Astrocyte (in vitro differentiated cells and primary cell): ENCODE data around the gene KISS1R. TPM values are rescaled to one million over a fixed set of nuclear protein-coding genes. Genes with fewer than 3 reads are reported as not detected.

ENCODE experiments used
- DNase-seq: peaks from one replicate; pipeline ENCODE4 v3.0.0-alpha.2; 2010; ENCODE audit warnings: low read depth
- FAIRE-seq: peaks from 2 replicates; lab custom pipeline; 2011; peaks lifted over from hg19 to GRCh38; lab: Jason Lieb, UNC
- H2AFZ ChIP-seq: 2 replicates; pipeline ENCODE4 v1.6.0; 2012; ENCODE audit warnings: low read depth, low read length, inconsistent platforms
- H3K27ac ChIP-seq: 2 replicates; pipeline ENCODE4 v1.5.1; 2011; ENCODE audit warnings: low read depth, low read length, inconsistent platforms
- H3K27me3 ChIP-seq: 2 replicates; pipeline ENCODE4 v1.6.0; 2011; ENCODE audit warnings: low read length, inconsistent platforms; ENCODE audit not compliant: insufficient read depth
- H3K36me3 ChIP-seq: 2 replicates; pipeline ENCODE4 v1.5.1; 2011; ENCODE audit warnings: low read length, inconsistent platforms; ENCODE audit not compliant: insufficient read depth
- H3K4me1 ChIP-seq: 2 replicates; pipeline ENCODE4 v1.5.1; 2011; ENCODE audit warnings: low read length, inconsistent platforms; ENCODE audit not compliant: insufficient read depth
- H3K4me2 ChIP-seq: 2 replicates; pipeline ENCODE4 v1.6.0; 2012; ENCODE audit warnings: low read length, inconsistent platforms
- H3K4me3 ChIP-seq: 2 replicates; pipeline ENCODE4 v1.5.1; 2011; ENCODE audit warnings: low read depth, mild to moderate bottlenecking, low read length, inconsistent platforms; ENCODE audit not compliant: insufficient read depth
- H3K79me2 ChIP-seq: 2 replicates; pipeline ENCODE4 v1.6.0; 2012; ENCODE audit warnings: mild to moderate bottlenecking, low read length, inconsistent platforms; ENCODE audit not compliant: insufficient read depth
- H3K9ac ChIP-seq: 2 replicates; pipeline ENCODE4 v1.6.0; 2012; ENCODE audit warnings: mild to moderate bottlenecking, low read length, inconsistent platforms
- H3K9me3 ChIP-seq: 2 replicates; pipeline ENCODE4 v1.5.1; 2012; ENCODE audit warnings: low read depth, mild to moderate bottlenecking, low read length, inconsistent platforms; ENCODE audit not compliant: insufficient read depth
- H4K20me1 ChIP-seq: 2 replicates; pipeline ENCODE4 v1.6.0; 2012; ENCODE audit warnings: low read length, inconsistent platforms; ENCODE audit not compliant: insufficient read depth
- H3K27ac Mint-ChIP-seq: one replicate; pipeline ENCODE4 v1.8.0; 2021; ENCODE audit warnings: mild to moderate bottlenecking, mixed read lengths; ENCODE audit not compliant: unreplicated experiment
- H3K27me3 Mint-ChIP-seq: one replicate; pipeline ENCODE4 v1.8.0; 2021; ENCODE audit warnings: low read depth, mixed read lengths; ENCODE audit not compliant: unreplicated experiment
- H3K36me3 Mint-ChIP-seq: one replicate; pipeline ENCODE4 v1.8.0; 2021; ENCODE audit warnings: low read depth, mixed read lengths; ENCODE audit not compliant: unreplicated experiment
- H3K4me1 Mint-ChIP-seq: one replicate; pipeline ENCODE4 v1.8.0; 2021; ENCODE audit warnings: low read depth, mixed read lengths; ENCODE audit not compliant: unreplicated experiment
- H3K4me3 Mint-ChIP-seq: one replicate; pipeline ENCODE4 v1.8.0; 2021; ENCODE audit warnings: mild to moderate bottlenecking, moderate library complexity, mixed read lengths; ENCODE audit not compliant: unreplicated experiment
- H3K9me3 Mint-ChIP-seq: one replicate; pipeline ENCODE4 v1.8.0; 2021; ENCODE audit warnings: mild to moderate bottlenecking, mixed read lengths; ENCODE audit not compliant: unreplicated experiment
- CTCF ChIP-seq: IDR thresholded peaks from 2 replicates; pipeline ENCODE4 v1.5.1; 2011; ENCODE audit warnings: low read depth, mild to moderate bottlenecking, inconsistent platforms, low read length, moderate library complexity; ENCODE audit not compliant: insufficient read depth
- EZH2 ChIP-seq: IDR thresholded peaks from 2 replicates; pipeline ENCODE4 v1.6.1; 2012; ENCODE audit warnings: mild to moderate bottlenecking, low read length, inconsistent platforms; ENCODE audit not compliant: insufficient read depth
- total RNA-seq: library from RNA; stranded (reverse); gene quantifications from 2 replicates; pipeline ENCODE4 v1.2.1, GENCODE V29; 2021

KISS1R gene
- total RNA-seq, 1 donor from 2014 or later, result not detected

GRCh38 chr19:887599-887998 lies 29.5 kb upstream of the KISS1R start:
- FAIRE-seq, result no peak
- Histone ChIP-seq H3K79me2 (peaks cover 23% of the 10 kb centered on the region), H3K4me1 (no peaks in the 10 kb centered on the region), H3K4me2 (no peak overlapping the region), H4K20me1 (peaks cover 2% of the 10 kb centered on the region), H3K27me3 (no peaks in the 10 kb centered on the region), H3K4me3 (no peak overlapping the region), H3K36me3 (peaks cover 2% of the 10 kb centered on the region), H3K27ac (no peak overlapping the region), H3K9me3 (no peaks in the 10 kb centered on the region), H2AFZ (no peak overlapping the region), H3K9ac (no peak overlapping the region)
- Mint-ChIP-seq H3K27me3 (no peaks in the 10 kb centered on the region), H3K4me1 (no peaks in the 10 kb centered on the region), H3K4me3 (no peak overlapping the region), H3K27ac (no peak overlapping the region), H3K9me3 (no peaks in the 10 kb centered on the region), H3K36me3 (peaks cover 7% of the 10 kb centered on the region)
- TF ChIP-seq CTCF, result no peak
- no peak for TF ChIP-seq EZH2
- DNase-seq, result no peak

GRCh38 chr19:888581-889385 lies 28.4 kb upstream of the KISS1R start:
- no peak overlapping the region for H3K4me3 ChIP-seq
- H3K79me2 ChIP-seq, result peaks cover 23% of the 10 kb centered on the region
- H3K4me1 ChIP-seq, result no peaks in the 10 kb centered on the region
- no peaks in the 10 kb centered on the region for H3K4me1 Mint-ChIP-seq
- no peak overlapping the region for H3K27ac ChIP-seq
- no peaks in the 10 kb centered on the region for H4K20me1 ChIP-seq
- peaks cover 11% of the 10 kb centered on the region for H3K36me3 Mint-ChIP-seq
- H2AFZ ChIP-seq, result no peak overlapping the region
- no peaks in the 10 kb centered on the region for H3K36me3 ChIP-seq
- no peak overlapping the region for H3K4me3 Mint-ChIP-seq
- no peak overlapping the region for H3K9ac ChIP-seq
- no peaks in the 10 kb centered on the region for H3K27me3 ChIP-seq
- DNase-seq (no peak), FAIRE-seq (no peak)
- no peak overlapping the region for H3K27ac Mint-ChIP-seq
- TF ChIP-seq CTCF (no peak), EZH2 (no peak)
- no peaks in the 10 kb centered on the region for H3K27me3 Mint-ChIP-seq
- no peak overlapping the region for H3K4me2 ChIP-seq
- H3K9me3 ChIP-seq, result no peaks in the 10 kb centered on the region
- H3K9me3 Mint-ChIP-seq, result no peaks in the 10 kb centered on the region

GRCh38 chr19:889662-890295 lies 27.4 kb upstream of the KISS1R start:
- Histone ChIP-seq H3K4me2 (no peak overlapping the region), H3K4me3 (no peak overlapping the region), H4K20me1 (no peaks in the 10 kb centered on the region), H3K27ac (no peak overlapping the region), H3K9me3 (no peaks in the 10 kb centered on the region), H2AFZ (no peak overlapping the region), H3K79me2 (peaks cover 23% of the 10 kb centered on the region), H3K36me3 (no peaks in the 10 kb centered on the region), H3K9ac (no peak overlapping the region), H3K27me3 (no peaks in the 10 kb centered on the region), H3K4me1 (no peaks in the 10 kb centered on the region)
- FAIRE-seq, result no peak
- Mint-ChIP-seq H3K9me3 (no peaks in the 10 kb centered on the region), H3K4me3 (no peak overlapping the region), H3K4me1 (no peaks in the 10 kb centered on the region), H3K27ac (no peak overlapping the region), H3K27me3 (no peaks in the 10 kb centered on the region), H3K36me3 (peaks cover 11% of the 10 kb centered on the region)
- no peak for DNase-seq
- no peak for TF ChIP-seq CTCF
- TF ChIP-seq EZH2, result no peak
